Measurements from ENCODE around the gene PTGES3L. TPM values are rescaled to one million over a fixed set of nuclear protein-coding genes. Genes with fewer than 3 reads are reported as not detected.

The PTGES3L gene
- polyA plus RNA-seq, 1 experiment = 1.9 TPM

GRCh38 chr17:43025766-43026537, 46.1 kb upstream of the PTGES3L start:
- POLR2A ChIA-PET = interaction anchor here (2.2 to 3.5 kb wide), 2 partner anchors 146 to 289 kb away, joined by 19 to 22 read pairs; partner anchors contain the start of gene NBR1
- TF ChIP-seq CTCF (IDR thresholded peaks at IDR 0.05; ENCODE audit: low read depth, low read length) = no peak
- Histone ChIP-seq H3K27me3 (ENCODE audit: control insufficient read depth, insufficient read depth, low read length) (peaks cover 4% of the 10 kb centered on the region), H3K9me3 (ENCODE audit: control insufficient read depth, insufficient read depth, low read length) (no peaks in the 10 kb centered on the region; the same call in 1 of the 2 replicates), H3K27ac (ENCODE audit: low read depth, low read length) (no peak overlapping the region), H3K4me3 (ENCODE audit: low read depth, low read length) (no peak overlapping the region; the same call in 1 of the 2 replicates)
- no peak for DNase-seq (ENCODE audit: low read depth, low spot score)
- CTCF ChIA-PET = no interaction called here

GRCh38 chr17:43025290-43025657, 45.4 kb upstream of the PTGES3L start:
- DNase-seq (ENCODE audit: low read depth, low spot score) = no peak
- H3K27ac ChIP-seq (ENCODE audit: low read depth, low read length) = no peak overlapping the region

GRCh38 chr17:43024407-43025289, 44.8 kb upstream of the PTGES3L start, which contains the start of gene RND2:
Gene RND2, plus strand, starts transcription at chr17:43025231. Its CDS starts 117 bp downstream, at chr17:43025348.
- ChIA-PET CTCF (interaction anchor here (0.6 to 1.7 kb wide), 15 partner anchors 10 to 344 kb away, joined by 3 to 13 read pairs (median 4); partner anchors contain the start of genes IFI35, NBR1 and TMEM106A), POLR2A (interaction anchor here (0.9 to 3.5 kb wide), 7 partner anchors 27 to 291 kb away, joined by 3 to 22 read pairs (median 5); partner anchors contain the start of genes BRCA1, NBR1, RPL27 and TMEM106A)
- DNase-seq (ENCODE audit: low read depth, low spot score) = peak; percentile 84
- Histone ChIP-seq H3K9me3 (ENCODE audit: control insufficient read depth, insufficient read depth, low read length) (no peaks in the 10 kb centered on the region; the same call in 1 of the 2 replicates), H3K27ac (ENCODE audit: low read depth, low read length) (peak within 1 kb of the TSS; percentile 33), H3K4me3 (ENCODE audit: low read depth, low read length) (peak within 1 kb of the TSS; percentile 72), H3K27me3 (ENCODE audit: control insufficient read depth, insufficient read depth, low read length) (peaks cover 4% of the 10 kb centered on the region)
- peak; percentile 87 for TF ChIP-seq CTCF (IDR thresholded peaks at IDR 0.05; ENCODE audit: low read depth, low read length)

More at GRCh38 chr17:43025290-43025657, 45.4 kb upstream of the PTGES3L start:
- TF ChIP-seq CTCF (IDR thresholded peaks at IDR 0.05; ENCODE audit: low read depth, low read length) = no peak
- ChIA-PET CTCF (interaction anchor here (1.6 kb wide), 1 partner anchor 144 kb away, joined by 9 read pairs; no protein-coding TSS in a partner anchor), POLR2A (interaction anchor here (2.2 to 3.5 kb wide), 2 partner anchors 146 to 290 kb away, joined by 19 to 22 read pairs; partner anchors contain the start of gene NBR1)
- no peaks in the 10 kb centered on the region; the same call in 1 of the 2 replicates for H3K9me3 ChIP-seq (ENCODE audit: control insufficient read depth, insufficient read depth, low read length)
- H3K4me3 ChIP-seq (ENCODE audit: low read depth, low read length) = peak overlapping the region; percentile 60
- H3K27me3 ChIP-seq (ENCODE audit: control insufficient read depth, insufficient read depth, low read length) = peaks cover 4% of the 10 kb centered on the region

GRCh38 chr17:43021741-43022512, 42.0 kb upstream of the PTGES3L start, which contains the start of gene VAT1:
Gene VAT1, minus strand, starts transcription at chr17:43022385. Its CDS starts 63 bp downstream, at chr17:43022322.
- ChIA-PET CTCF (interaction anchor here (0.6 kb wide), 1 partner anchor 188 kb away, joined by 5 read pairs; no protein-coding TSS in a partner anchor), POLR2A (interaction anchor here (0.7 to 2.3 kb wide), 7 partner anchors 13 to 486 kb away, joined by 4 to 12 read pairs (median 6); partner anchors contain the start of genes IFI35, NBR1 and RPL27)
- TF ChIP-seq CTCF (IDR thresholded peaks at IDR 0.05; ENCODE audit: low read depth, low read length) = no peak
- peak within 1 kb of the TSS; percentile 78 for H3K27ac ChIP-seq (ENCODE audit: low read depth, low read length)
- H3K9me3 ChIP-seq (ENCODE audit: control insufficient read depth, insufficient read depth, low read length) = no peaks in the 10 kb centered on the region; the same call in 1 of the 2 replicates
- peaks cover 3% of the 10 kb centered on the region for H3K27me3 ChIP-seq (ENCODE audit: control insufficient read depth, insufficient read depth, low read length)
- peak within 1 kb of the TSS; percentile 97 for H3K4me3 ChIP-seq (ENCODE audit: low read depth, low read length)
- no peak for DNase-seq (ENCODE audit: low read depth, low spot score)

Measured in AG04450 (cell line).